Measurements from ENCODE around the gene MYH3. TPM values are rescaled to one million over a fixed set of nuclear protein-coding genes. Genes with fewer than 3 reads are reported as not detected.

Gene MYH3
- total and polyA plus RNA-seq, 4 donors = 0.43 to 2.0 (median 0.99) TPM

DNA sequence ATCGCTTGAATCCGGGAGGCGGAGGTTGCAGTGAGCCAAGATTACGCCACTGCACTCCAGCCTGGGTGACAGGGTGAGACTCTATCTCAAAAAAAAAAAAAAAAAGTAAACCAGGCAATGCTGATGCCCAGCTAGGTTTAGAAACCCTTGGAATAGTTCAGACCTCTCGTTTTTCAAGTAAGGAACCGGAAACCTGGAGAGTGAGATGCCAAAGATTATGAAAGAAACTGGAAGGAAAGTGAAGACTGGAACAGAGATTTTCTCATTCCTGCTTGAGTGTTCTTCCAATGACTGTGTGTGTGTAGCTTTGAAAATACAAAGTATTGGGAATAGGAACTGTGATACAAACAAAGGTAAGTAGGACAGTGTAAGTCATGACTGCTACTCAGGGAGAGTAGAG lies 35.7 kb downstream of the MYH3 start:
- TF ChIP-seq, protein P1, sequence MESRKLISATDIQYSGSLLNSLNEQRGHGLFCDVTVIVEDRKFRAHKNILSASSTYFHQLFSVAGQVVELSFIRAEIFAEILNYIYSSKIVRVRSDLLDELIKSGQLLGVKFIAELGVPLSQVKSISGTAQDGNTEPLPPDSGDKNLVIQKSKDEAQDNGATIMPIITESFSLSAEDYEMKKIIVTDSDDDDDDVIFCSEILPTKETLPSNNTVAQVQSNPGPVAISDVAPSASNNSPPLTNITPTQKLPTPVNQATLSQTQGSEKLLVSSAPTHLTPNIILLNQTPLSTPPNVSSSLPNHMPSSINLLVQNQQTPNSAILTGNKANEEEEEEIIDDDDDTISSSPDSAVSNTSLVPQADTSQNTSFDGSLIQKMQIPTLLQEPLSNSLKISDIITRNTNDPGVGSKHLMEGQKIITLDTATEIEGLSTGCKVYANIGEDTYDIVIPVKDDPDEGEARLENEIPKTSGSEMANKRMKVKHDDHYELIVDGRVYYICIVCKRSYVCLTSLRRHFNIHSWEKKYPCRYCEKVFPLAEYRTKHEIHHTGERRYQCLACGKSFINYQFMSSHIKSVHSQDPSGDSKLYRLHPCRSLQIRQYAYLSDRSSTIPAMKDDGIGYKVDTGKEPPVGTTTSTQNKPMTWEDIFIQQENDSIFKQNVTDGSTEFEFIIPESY (IDR thresholded peaks at IDR 0.05) = no peak
- 88% methylated on average over 6 of the region's 6 CpGs for WGBS
- no peak for DNase-seq (ENCODE audit: low spot score)
- Histone ChIP-seq H3K9ac (ENCODE audit: low read depth in 1 of 2, low read length in 2 of 2) (no peak overlapping the region), H3K9me3 (ENCODE audit: control insufficient read depth in 4 of 4, low read length in 3 of 4) (no peaks in the 10 kb centered on the region), H3K4me3 (ENCODE audit: low read depth in 1 of 3, low read length in 3 of 3) (no peak overlapping the region), H3K27me3 (ENCODE audit: control insufficient read depth in 4 of 4, insufficient read depth in 4 of 4, low read length in 3 of 4) (no peaks in the 10 kb centered on the region), H3K27ac (ENCODE audit: low read depth in 1 of 2, low read length in 2 of 2) (no peak overlapping the region), H3K4me1 (ENCODE audit: control insufficient read depth in 4 of 4, insufficient read depth in 4 of 4, low read length in 3 of 4) (no peaks in the 10 kb centered on the region), H3K36me3 (ENCODE audit: control insufficient read depth in 4 of 4, insufficient read depth in 3 of 4, low read depth in 1 of 4, low read length in 3 of 4) (no peaks in the 10 kb centered on the region)

DNA sequence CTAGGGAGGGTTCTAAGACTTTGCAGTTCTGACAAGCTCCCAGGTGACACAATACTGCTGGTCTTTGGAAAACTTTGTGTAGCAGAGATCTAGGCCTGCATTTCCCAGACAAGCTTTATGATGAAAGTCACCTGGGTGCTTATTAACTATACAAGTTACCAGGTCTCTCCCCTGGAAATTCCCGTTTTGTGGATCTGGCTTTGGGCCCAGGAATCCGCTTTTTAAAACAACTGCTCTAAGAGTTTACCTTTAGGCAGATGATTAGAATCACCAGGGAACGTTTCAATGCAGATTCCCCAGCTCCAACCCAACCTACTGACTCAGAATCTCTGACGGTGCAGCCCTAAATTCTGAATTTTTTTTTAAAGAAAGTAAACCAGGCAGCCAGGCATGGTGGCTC lies 36.3 kb downstream of the MYH3 start:
- H3K36me3 ChIP-seq (ENCODE audit: control insufficient read depth in 4 of 4, insufficient read depth in 3 of 4, low read depth in 1 of 4, low read length in 3 of 4) = no peaks in the 10 kb centered on the region
- TF ChIP-seq, protein P1 (IDR thresholded peaks at IDR 0.05) = no peak
- no peak for TF ChIP-seq YY1 (IDR thresholded peaks at IDR 0.05)
- DNase-seq (ENCODE audit: low spot score) = no peak

DNA sequence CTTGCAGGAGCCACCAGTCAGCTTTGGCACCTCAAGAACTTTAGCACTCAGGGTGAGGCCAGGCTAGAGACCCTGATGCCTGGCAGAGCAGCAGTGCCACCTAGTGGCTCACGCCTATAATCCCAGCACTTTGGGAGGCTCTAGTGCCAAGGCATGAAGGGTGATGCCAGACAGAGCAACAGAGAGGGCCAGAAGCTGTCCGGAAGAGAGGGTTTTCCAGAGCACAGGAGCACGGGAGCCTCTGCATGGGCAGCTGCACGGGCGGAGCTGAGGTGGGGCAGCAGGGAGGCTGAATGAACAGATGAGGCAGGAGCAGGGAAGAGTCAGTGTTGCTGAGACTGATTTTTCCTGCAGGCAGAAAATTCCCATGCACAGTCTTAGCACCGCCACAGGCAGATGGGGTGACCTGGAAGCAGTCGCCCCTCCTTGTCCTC lies 38.9 kb downstream of the MYH3 start:
- H3K4me3 ChIP-seq (ENCODE audit: low read depth in 1 of 3, low read length in 3 of 3) = no peak overlapping the region
- peak; percentile 59 for DNase-seq (ENCODE audit: low spot score)
- TF ChIP-seq GABPA (IDR thresholded peaks at IDR 0.05 in 1 of 2, conservative IDR thresholded peaks at IDR 0.05 in 1 of 2) (no peak), JUND (IDR thresholded peaks at IDR 0.05) (no peak), FOXA2 (IDR thresholded peaks at IDR 0.05) (no peak), RAD21 (IDR thresholded peaks at IDR 0.05) (peak; percentile 75 to 84), EGR1 (IDR thresholded peaks at IDR 0.05; ENCODE audit: low read depth in 2 of 2) (no peak), FOXA1 (IDR thresholded peaks at IDR 0.05) (no peak), TAF1 (conservative IDR thresholded peaks at IDR 0.05) (no peak), SP1 (IDR thresholded peaks at IDR 0.05) (no peak), YY1 (IDR thresholded peaks at IDR 0.05) (no peak)
- TF ChIP-seq, protein P2, sequence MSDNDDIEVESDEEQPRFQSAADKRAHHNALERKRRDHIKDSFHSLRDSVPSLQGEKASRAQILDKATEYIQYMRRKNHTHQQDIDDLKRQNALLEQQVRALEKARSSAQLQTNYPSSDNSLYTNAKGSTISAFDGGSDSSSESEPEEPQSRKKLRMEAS (IDR thresholded peaks at IDR 0.05) = no peak
- TF ChIP-seq, protein P3, sequence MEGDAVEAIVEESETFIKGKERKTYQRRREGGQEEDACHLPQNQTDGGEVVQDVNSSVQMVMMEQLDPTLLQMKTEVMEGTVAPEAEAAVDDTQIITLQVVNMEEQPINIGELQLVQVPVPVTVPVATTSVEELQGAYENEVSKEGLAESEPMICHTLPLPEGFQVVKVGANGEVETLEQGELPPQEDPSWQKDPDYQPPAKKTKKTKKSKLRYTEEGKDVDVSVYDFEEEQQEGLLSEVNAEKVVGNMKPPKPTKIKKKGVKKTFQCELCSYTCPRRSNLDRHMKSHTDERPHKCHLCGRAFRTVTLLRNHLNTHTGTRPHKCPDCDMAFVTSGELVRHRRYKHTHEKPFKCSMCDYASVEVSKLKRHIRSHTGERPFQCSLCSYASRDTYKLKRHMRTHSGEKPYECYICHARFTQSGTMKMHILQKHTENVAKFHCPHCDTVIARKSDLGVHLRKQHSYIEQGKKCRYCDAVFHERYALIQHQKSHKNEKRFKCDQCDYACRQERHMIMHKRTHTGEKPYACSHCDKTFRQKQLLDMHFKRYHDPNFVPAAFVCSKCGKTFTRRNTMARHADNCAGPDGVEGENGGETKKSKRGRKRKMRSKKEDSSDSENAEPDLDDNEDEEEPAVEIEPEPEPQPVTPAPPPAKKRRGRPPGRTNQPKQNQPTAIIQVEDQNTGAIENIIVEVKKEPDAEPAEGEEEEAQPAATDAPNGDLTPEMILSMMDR (IDR thresholded peaks at IDR 0.05; ENCODE audit: low read depth, low read length, missing input control) = peak; percentile 66
- TF ChIP-seq, protein P1 (IDR thresholded peaks at IDR 0.05) = no peak
- no peak overlapping the region for H3K27ac ChIP-seq (ENCODE audit: low read depth in 1 of 2, low read length in 2 of 2)
- no peaks in the 10 kb centered on the region for H3K4me1 ChIP-seq (ENCODE audit: control insufficient read depth in 4 of 4, insufficient read depth in 4 of 4, low read length in 3 of 4)
- no peaks in the 10 kb centered on the region for H3K27me3 ChIP-seq (ENCODE audit: control insufficient read depth in 4 of 4, insufficient read depth in 4 of 4, low read length in 3 of 4)
- H3K9me3 ChIP-seq (ENCODE audit: control insufficient read depth in 4 of 4, low read length in 3 of 4) = no peaks in the 10 kb centered on the region
- 19% methylated on average over 7 of the region's 7 CpGs for WGBS
- H3K36me3 ChIP-seq (ENCODE audit: control insufficient read depth in 4 of 4, insufficient read depth in 3 of 4, low read depth in 1 of 4, low read length in 3 of 4) = no peaks in the 10 kb centered on the region
- no peak overlapping the region for H3K9ac ChIP-seq (ENCODE audit: low read depth in 1 of 2, low read length in 2 of 2)

More for the DNA sequence above, 36.3 kb downstream of the MYH3 start:
- Histone ChIP-seq H3K27ac (ENCODE audit: low read depth in 1 of 2, low read length in 2 of 2) (no peak overlapping the region), H3K9me3 (ENCODE audit: control insufficient read depth in 4 of 4, low read length in 3 of 4) (no peaks in the 10 kb centered on the region), H3K27me3 (ENCODE audit: control insufficient read depth in 4 of 4, insufficient read depth in 4 of 4, low read length in 3 of 4) (no peaks in the 10 kb centered on the region), H3K4me3 (ENCODE audit: low read depth in 1 of 3, low read length in 3 of 3) (no peak overlapping the region), H3K9ac (ENCODE audit: low read depth in 1 of 2, low read length in 2 of 2) (no peak overlapping the region), H3K4me1 (ENCODE audit: control insufficient read depth in 4 of 4, insufficient read depth in 4 of 4, low read length in 3 of 4) (no peaks in the 10 kb centered on the region)
- 33% methylated on average over 4 of the region's 4 CpGs for WGBS
